HepG2 (cell line): ENCODE data around the gene C1QTNF5.
A peak's percentile ranks its signal among the peaks of the same experiment; 100 is the strongest.

Source experiments
- CAMTA2 ChIP-seq: sonication (generic); formaldehyde crosslinking; IDR thresholded peaks from 2 replicates; pipeline ENCODE4 v1.4.0; 2020; ENCODE audit warnings: mild to moderate bottlenecking, missing genetic modification reagents, borderline replicate concordance
- ETV5 ChIP-seq: IDR thresholded peaks from 2 replicates; pipeline ENCODE4 v1.6.1; 2018; ENCODE audit warnings: missing biosample characterization, missing genetic modification reagents, inconsistent platforms, borderline replicate concordance
- MXD1 ChIP-seq: sonication (generic); formaldehyde crosslinking; IDR thresholded peaks from 2 replicates; pipeline ENCODE4 v1.4.0; 2020; ENCODE audit warnings: mild to moderate bottlenecking, missing genetic modification reagents
- SP1 ChIP-seq, 2 experiments: fragments of 450-650 bp in 1 of 2; sonication (generic) in 1 of 2; formaldehyde crosslinking in 1 of 2; IDR thresholded peaks; 2 replicates each; pipeline versions ENCODE4 v1.4.0 to v1.6.1; 2016 to 2020; ENCODE audit warnings: missing genetic modification reagents in 1 of 2
- ZNF24 ChIP-seq: fragments of 450-650 bp; IDR thresholded peaks from 2 replicates; pipeline ENCODE4 v1.6.1; 2017; ENCODE audit warnings: antibody characterized with exemption, mild to moderate bottlenecking
- ZSCAN22 ChIP-seq: sonication (generic); formaldehyde crosslinking; IDR thresholded peaks from 2 replicates; pipeline ENCODE4 v1.4.0; 2020; ENCODE audit warnings: mild to moderate bottlenecking, missing genetic modification reagents
- TF ChIP-seq, protein P1 (sequence below): sonication (generic); formaldehyde crosslinking; IDR thresholded peaks from 2 replicates; pipeline ENCODE4 v1.5.0; 2020; ENCODE audit warnings: mild to moderate bottlenecking, missing genetic modification reagents, moderate library complexity
- TF ChIP-seq, protein P2 (sequence below): sonication (generic); formaldehyde crosslinking; IDR thresholded peaks from 2 replicates; pipeline ENCODE4 v1.4.0; 2020; ENCODE audit warnings: missing genetic modification reagents

- no peak for TF ChIP-seq SP1 (IDR thresholded peaks at IDR 0.05)
- TF ChIP-seq SP1 (CRISPR knock-in tag; IDR thresholded peaks at IDR 0.05) = no peak
- TF ChIP-seq ZNF24 = no peak
- no peak for TF ChIP-seq CAMTA2 (CRISPR knock-in tag)
- no peak for TF ChIP-seq MXD1 (CRISPR knock-in tag)
- TF ChIP-seq ZSCAN22 (CRISPR knock-in tag) = no peak
- TF ChIP-seq, protein P1, sequence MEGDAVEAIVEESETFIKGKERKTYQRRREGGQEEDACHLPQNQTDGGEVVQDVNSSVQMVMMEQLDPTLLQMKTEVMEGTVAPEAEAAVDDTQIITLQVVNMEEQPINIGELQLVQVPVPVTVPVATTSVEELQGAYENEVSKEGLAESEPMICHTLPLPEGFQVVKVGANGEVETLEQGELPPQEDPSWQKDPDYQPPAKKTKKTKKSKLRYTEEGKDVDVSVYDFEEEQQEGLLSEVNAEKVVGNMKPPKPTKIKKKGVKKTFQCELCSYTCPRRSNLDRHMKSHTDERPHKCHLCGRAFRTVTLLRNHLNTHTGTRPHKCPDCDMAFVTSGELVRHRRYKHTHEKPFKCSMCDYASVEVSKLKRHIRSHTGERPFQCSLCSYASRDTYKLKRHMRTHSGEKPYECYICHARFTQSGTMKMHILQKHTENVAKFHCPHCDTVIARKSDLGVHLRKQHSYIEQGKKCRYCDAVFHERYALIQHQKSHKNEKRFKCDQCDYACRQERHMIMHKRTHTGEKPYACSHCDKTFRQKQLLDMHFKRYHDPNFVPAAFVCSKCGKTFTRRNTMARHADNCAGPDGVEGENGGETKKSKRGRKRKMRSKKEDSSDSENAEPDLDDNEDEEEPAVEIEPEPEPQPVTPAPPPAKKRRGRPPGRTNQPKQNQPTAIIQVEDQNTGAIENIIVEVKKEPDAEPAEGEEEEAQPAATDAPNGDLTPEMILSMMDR = peak; percentile 46
- no peak; the same call in 1 of the 2 replicates for TF ChIP-seq ETV5 (CRISPR knock-in tag)
- TF ChIP-seq, protein P2, sequence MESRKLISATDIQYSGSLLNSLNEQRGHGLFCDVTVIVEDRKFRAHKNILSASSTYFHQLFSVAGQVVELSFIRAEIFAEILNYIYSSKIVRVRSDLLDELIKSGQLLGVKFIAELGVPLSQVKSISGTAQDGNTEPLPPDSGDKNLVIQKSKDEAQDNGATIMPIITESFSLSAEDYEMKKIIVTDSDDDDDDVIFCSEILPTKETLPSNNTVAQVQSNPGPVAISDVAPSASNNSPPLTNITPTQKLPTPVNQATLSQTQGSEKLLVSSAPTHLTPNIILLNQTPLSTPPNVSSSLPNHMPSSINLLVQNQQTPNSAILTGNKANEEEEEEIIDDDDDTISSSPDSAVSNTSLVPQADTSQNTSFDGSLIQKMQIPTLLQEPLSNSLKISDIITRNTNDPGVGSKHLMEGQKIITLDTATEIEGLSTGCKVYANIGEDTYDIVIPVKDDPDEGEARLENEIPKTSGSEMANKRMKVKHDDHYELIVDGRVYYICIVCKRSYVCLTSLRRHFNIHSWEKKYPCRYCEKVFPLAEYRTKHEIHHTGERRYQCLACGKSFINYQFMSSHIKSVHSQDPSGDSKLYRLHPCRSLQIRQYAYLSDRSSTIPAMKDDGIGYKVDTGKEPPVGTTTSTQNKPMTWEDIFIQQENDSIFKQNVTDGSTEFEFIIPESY (CRISPR knock-in tag) = no peak
Measured at GRCh38 chr11:119370486-119371046, 29.9 kb upstream of the C1QTNF5 start.
